Mucosa of descending colon (tissue), 3 donors: ENCODE measurements around the gene CLIC1. TPM values are rescaled to one million over a fixed set of nuclear protein-coding genes. Genes with fewer than 3 reads are reported as not detected.

ENCODE experiments used
- ATAC-seq: fragments of 200-7000 bp; cut with Tn5 transposase; one replicate; pipeline ENCODE4 v1.9.1; 2020; ENCODE audit warnings: mild to moderate bottlenecking, moderate library complexity
- DNase-seq, 3 donors: peaks; one replicate each; pipeline ENCODE4 v3.0.0-alpha.2; 2020
- H3K36me3 ChIP-seq: fragments of 200-600 bp; one replicate; pipeline ENCODE4 v1.8.0; 2021; ENCODE audit warnings: low read depth, mild to moderate bottlenecking
- H3K4me1 ChIP-seq: fragments of 200-600 bp; one replicate; pipeline ENCODE4 v1.8.0; 2021; ENCODE audit warnings: low read depth, mild to moderate bottlenecking
- H3K4me3 ChIP-seq: fragments of 200-600 bp; one replicate; pipeline ENCODE4 v1.8.0; 2021; ENCODE audit warnings: mild to moderate bottlenecking
- H3K9me3 ChIP-seq: fragments of 200-600 bp; one replicate; pipeline ENCODE4 v1.8.0; 2021; ENCODE audit warnings: mild to moderate bottlenecking
- CTCF ChIP-seq: fragments of 200-600 bp; IDR thresholded peaks from one replicate; pipeline ENCODE4 v1.8.0; 2022; ENCODE audit warnings: antibody characterized with exemption, mild to moderate bottlenecking
- intact Hi-C, 2 donors: fragments of 100-400 bp; cut with DNase I in 1 of 2; cut with micrococcal nuclease in 1 of 2; formaldehyde crosslinking; loops; one replicate each; pipeline versions ENCODE4 v1.11.0 to v1.11.1; 2022; cut with DNase I, micrococcal nuclease
- total RNA-seq, 3 donors: library from RNA; stranded (reverse); fragmentation: NEBNext Ultra II Directional in 2 of 3; extraction: Animal tissue kit (Norgen Biotek cat#: 25700) in 2 of 3; gene quantifications; one replicate each; pipeline versions ENCODE4 v1.2.1 to v1.2.4, GENCODE V29; 2021 to 2023
- donor health status: DM: no; HTN: no; CAD: no; lungs with moderate emphysema.
- donor health status: DM: no; HTN: no; CAD: no.
- donor health status: DM: no; HTN: yes; CAD: no.

Gene CLIC1
- total RNA-seq, 3 donors from 2014 or later, result 269 to 555 (median 441) TPM

- peaks cover 31% of the 10 kb centered on the region for H3K4me1 ChIP-seq
- no peaks in the 10 kb centered on the region for H3K36me3 ChIP-seq
- ATAC-seq (no peak), DNase-seq (no peak)
- H3K9me3 ChIP-seq, result no peaks in the 10 kb centered on the region
- TF ChIP-seq CTCF, result no peak
- intact Hi-C loops, result no loop called here
- no peak overlapping the region for H3K4me3 ChIP-seq
Measured at GRCh38 chr6:31777667-31778050, 41.3 kb upstream of the CLIC1 start.

GRCh38 chr6:31776989-31777666 lies 40.8 kb upstream of the CLIC1 start, which contains the start of gene VWA7:
TSS of gene VWA7 (minus strand) at chr6:31777328. CDS start at chr6:31776779, 549 bp downstream.
- intact Hi-C loops, result no loop called here
- Histone ChIP-seq H3K4me1 (peaks cover 34% of the 10 kb centered on the region), H3K9me3 (no peaks in the 10 kb centered on the region), H3K36me3 (no peaks in the 10 kb centered on the region), H3K4me3 (no peak within 1 kb of the TSS)
- TF ChIP-seq CTCF, result no peak
- ATAC-seq (peak; percentile 83), DNase-seq (peak; percentile 81 to 91 (median 84))

- Histone ChIP-seq H3K36me3 (no peaks in the 10 kb centered on the region), H3K4me1 (peaks cover 34% of the 10 kb centered on the region), H3K9me3 (no peaks in the 10 kb centered on the region), H3K4me3 (no peak overlapping the region)
- TF ChIP-seq CTCF, result no peak
- no peak for DNase-seq
- intact Hi-C loops, result no loop called here
- peak; percentile 20 for ATAC-seq
Measured at GRCh38 chr6:31776485-31776988, 40.2 kb upstream of the CLIC1 start.

GRCh38 chr6:31775633-31776484 lies 39.5 kb upstream of the CLIC1 start:
- no peak for TF ChIP-seq CTCF
- Histone ChIP-seq H3K4me1 (peaks cover 34% of the 10 kb centered on the region), H3K9me3 (no peaks in the 10 kb centered on the region), H3K36me3 (no peaks in the 10 kb centered on the region), H3K4me3 (no peak overlapping the region)
- DNase-seq, result peak in 1 of 3 donors; percentile 50
- peak; percentile 4 for ATAC-seq
- intact Hi-C loops, result no loop called here

- ATAC-seq (peak; percentile 73), DNase-seq (peak in 2 of 3 donors; percentile 74 to 77)
- Histone ChIP-seq H3K4me1 (peaks cover 35% of the 10 kb centered on the region), H3K4me3 (no peak overlapping the region), H3K9me3 (no peaks in the 10 kb centered on the region), H3K36me3 (no peaks in the 10 kb centered on the region)
- intact Hi-C loops, result no loop called here
- TF ChIP-seq CTCF, result no peak
Measured at GRCh38 chr6:31775184-31775583, 38.9 kb upstream of the CLIC1 start.
